ENCODE data around the gene USP37.

GRCh38 chr2:218471036-218471435 lies 97.1 kb downstream of the USP37 start:
- TF ChIP-seq CTCF (IDR thresholded peaks at IDR 0.05), result no peak
- TF ChIP-seq POLR2A (IDR thresholded peaks at IDR 0.05), result no peak

Measured in body of pancreas (tissue), 4 donors.